ENCODE results near the gene GNG5. TPM values are rescaled to one million over a fixed set of nuclear protein-coding genes. Genes with fewer than 3 reads are reported as not detected.

Gene GNG5
- total RNA-seq, 1 experiment from 2014 or later = 115 TPM

DNA sequence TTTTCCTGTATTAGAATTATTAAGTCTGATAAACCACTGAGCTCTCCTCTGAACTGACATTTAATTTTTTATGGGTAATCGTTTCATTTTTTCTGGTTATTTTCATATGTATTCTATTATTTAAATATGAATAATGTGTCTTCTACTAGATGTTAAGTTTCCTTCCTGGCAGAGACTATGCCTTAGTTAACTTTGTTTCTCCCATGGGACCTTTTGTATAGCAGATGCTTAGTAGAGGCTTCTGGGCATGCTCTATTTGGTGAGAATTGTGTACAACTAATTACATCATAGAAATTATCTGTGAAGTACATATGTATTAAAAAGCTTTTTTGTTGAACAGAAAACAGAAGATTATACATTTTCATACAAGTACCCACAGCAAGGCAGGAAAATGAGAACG lies 44.4 kb upstream of the GNG5 start:
- H3K79me1 ChIP-seq (ENCODE audit: insufficient read depth, low read depth, low read length, poor library complexity, severe bottlenecking) = no peaks in the 10 kb centered on the region

More for the DNA sequence above, 44.4 kb upstream of the GNG5 start:
- Histone ChIP-seq H2BK20ac (ENCODE audit: low read depth, low read length, poor library complexity, severe bottlenecking) (no peak overlapping the region), H3K79me2 (ENCODE audit: insufficient read depth, low read length) (no peaks in the 10 kb centered on the region), H2AFZ (ENCODE audit: low read length) (no peak overlapping the region), H3K9me3 (ENCODE audit: control insufficient read depth, low read depth, low read length) (no peaks in the 10 kb centered on the region), H2AK5ac (ENCODE audit: insufficient read length, low read length) (no peak overlapping the region), H2BK12ac (ENCODE audit: insufficient read length, low read depth, low read length) (no peak overlapping the region), H3K4ac (ENCODE audit: low read depth, low read length) (no peak overlapping the region), H4K91ac (ENCODE audit: insufficient read length, low read depth, low read length) (no peak overlapping the region), H3K4me2 (ENCODE audit: insufficient read depth, insufficient read length, low read length) (no peak overlapping the region), H2BK15ac (ENCODE audit: low read depth, low read length) (no peak overlapping the region), H3K14ac (ENCODE audit: insufficient read depth, low read length) (no peak overlapping the region), H4K20me1 (ENCODE audit: control insufficient read depth, insufficient read depth, insufficient read length) (no peaks in the 10 kb centered on the region), H3K18ac (ENCODE audit: insufficient read length, low read depth, low read length) (no peak overlapping the region), H3K9ac (ENCODE audit: extremely low read depth, insufficient read length, low read length) (no peak overlapping the region), H2BK5ac (ENCODE audit: insufficient read length, low read length) (no peak overlapping the region), H3K56ac (ENCODE audit: insufficient read length, low read depth, low read length) (no peak overlapping the region), H3K23ac (ENCODE audit: insufficient read length, low read depth, low read length) (no peak overlapping the region), H3K4me1 (ENCODE audit: insufficient read depth, low read length) (no peaks in the 10 kb centered on the region), H3K27me3 (ENCODE audit: insufficient read depth, low read length) (no peaks in the 10 kb centered on the region), H4K5ac (ENCODE audit: insufficient read length, low read depth, low read length) (no peak overlapping the region), H3K23me2 (ENCODE audit: insufficient read length, low read depth, low read length, poor library complexity, severe bottlenecking) (no peaks in the 10 kb centered on the region), H4K8ac (replicated peaks; ENCODE audit: insufficient read length, low read depth, low read length) (no peak overlapping the region), H3K27ac (ENCODE audit: insufficient read length, low read depth, low read length) (no peak overlapping the region), H2BK120ac (ENCODE audit: low read depth, low read length, poor library complexity, severe bottlenecking) (no peak overlapping the region), H3T11ph (ENCODE audit: low read length) (no peak overlapping the region)
- Mint-ChIP-seq H3K4me3 (no peak overlapping the region), H3K36me3 (ENCODE audit: insufficient read depth in 1 of 3, low read depth in 3 of 3) (no peaks in the 10 kb centered on the region), H3K4me1 (no peaks in the 10 kb centered on the region), H3K9me3 (no peaks in the 10 kb centered on the region), H3K27ac (no peak overlapping the region), H3K27me3 (ENCODE audit: low read depth) (no peaks in the 10 kb centered on the region)
- DNase-seq = no peak
- no CpG with 5 or more reads among the region's 2 CpGs for WGBS (ENCODE audit: extremely low coverage, insufficient read length, low lambda C conversion rate)
- TF ChIP-seq, protein P1, sequence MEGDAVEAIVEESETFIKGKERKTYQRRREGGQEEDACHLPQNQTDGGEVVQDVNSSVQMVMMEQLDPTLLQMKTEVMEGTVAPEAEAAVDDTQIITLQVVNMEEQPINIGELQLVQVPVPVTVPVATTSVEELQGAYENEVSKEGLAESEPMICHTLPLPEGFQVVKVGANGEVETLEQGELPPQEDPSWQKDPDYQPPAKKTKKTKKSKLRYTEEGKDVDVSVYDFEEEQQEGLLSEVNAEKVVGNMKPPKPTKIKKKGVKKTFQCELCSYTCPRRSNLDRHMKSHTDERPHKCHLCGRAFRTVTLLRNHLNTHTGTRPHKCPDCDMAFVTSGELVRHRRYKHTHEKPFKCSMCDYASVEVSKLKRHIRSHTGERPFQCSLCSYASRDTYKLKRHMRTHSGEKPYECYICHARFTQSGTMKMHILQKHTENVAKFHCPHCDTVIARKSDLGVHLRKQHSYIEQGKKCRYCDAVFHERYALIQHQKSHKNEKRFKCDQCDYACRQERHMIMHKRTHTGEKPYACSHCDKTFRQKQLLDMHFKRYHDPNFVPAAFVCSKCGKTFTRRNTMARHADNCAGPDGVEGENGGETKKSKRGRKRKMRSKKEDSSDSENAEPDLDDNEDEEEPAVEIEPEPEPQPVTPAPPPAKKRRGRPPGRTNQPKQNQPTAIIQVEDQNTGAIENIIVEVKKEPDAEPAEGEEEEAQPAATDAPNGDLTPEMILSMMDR (conservative IDR thresholded peaks at IDR 0.05) = no peak
